Astrocyte of the spinal cord (primary cell): ENCODE data around the gene DNAAF5.

ENCODE experiments used
- DNase-seq: peaks from one replicate; pipeline ENCODE4 v3.0.0; 2011; ENCODE audit warnings: low read depth, low spot score
- H3K4me3 ChIP-seq: 2 replicates; pipeline ENCODE4 v1.5.1; 2011; ENCODE audit warnings: low read depth, mild to moderate bottlenecking, low read length, moderate library complexity
- in situ Hi-C: cut with HindIII; loops from 2 replicates; pipeline ENCODE4 v1.10.0; 2017; ENCODE audit warnings: low sequenced_read_pairs
- TF ChIP-seq, protein P1 (sequence below): IDR thresholded peaks from 2 replicates; pipeline ENCODE4 v1.5.1; 2012; ENCODE audit warnings: low read depth, mild to moderate bottlenecking, low read length, inconsistent platforms

Gene DNAAF5

DNA sequence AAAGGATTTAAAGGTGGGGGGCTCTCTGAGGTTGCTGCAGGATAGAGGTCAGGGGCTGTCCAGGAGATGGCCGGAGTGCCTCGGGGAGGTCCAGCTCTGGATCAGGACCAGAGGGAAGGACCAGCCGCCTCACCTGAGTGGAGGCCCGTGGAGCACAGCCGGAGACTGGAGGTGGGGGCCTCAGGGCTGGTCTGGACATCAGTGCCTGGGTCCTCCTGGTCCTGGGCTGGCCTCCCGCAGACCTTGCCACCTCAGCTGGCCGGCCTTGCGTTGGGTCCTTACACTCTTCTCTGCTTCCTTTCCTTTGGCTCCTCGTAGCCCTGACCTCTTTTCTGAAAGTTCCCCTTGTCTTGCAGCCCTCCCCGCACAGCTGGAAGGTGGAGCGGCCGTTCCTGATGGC is 107.8 kb downstream of the DNAAF5 start:
- DNase-seq, result no peak
- in situ Hi-C loops, result no loop called here
- no peak overlapping the region for H3K4me3 ChIP-seq
- TF ChIP-seq, protein P1, sequence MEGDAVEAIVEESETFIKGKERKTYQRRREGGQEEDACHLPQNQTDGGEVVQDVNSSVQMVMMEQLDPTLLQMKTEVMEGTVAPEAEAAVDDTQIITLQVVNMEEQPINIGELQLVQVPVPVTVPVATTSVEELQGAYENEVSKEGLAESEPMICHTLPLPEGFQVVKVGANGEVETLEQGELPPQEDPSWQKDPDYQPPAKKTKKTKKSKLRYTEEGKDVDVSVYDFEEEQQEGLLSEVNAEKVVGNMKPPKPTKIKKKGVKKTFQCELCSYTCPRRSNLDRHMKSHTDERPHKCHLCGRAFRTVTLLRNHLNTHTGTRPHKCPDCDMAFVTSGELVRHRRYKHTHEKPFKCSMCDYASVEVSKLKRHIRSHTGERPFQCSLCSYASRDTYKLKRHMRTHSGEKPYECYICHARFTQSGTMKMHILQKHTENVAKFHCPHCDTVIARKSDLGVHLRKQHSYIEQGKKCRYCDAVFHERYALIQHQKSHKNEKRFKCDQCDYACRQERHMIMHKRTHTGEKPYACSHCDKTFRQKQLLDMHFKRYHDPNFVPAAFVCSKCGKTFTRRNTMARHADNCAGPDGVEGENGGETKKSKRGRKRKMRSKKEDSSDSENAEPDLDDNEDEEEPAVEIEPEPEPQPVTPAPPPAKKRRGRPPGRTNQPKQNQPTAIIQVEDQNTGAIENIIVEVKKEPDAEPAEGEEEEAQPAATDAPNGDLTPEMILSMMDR, result no peak

DNA sequence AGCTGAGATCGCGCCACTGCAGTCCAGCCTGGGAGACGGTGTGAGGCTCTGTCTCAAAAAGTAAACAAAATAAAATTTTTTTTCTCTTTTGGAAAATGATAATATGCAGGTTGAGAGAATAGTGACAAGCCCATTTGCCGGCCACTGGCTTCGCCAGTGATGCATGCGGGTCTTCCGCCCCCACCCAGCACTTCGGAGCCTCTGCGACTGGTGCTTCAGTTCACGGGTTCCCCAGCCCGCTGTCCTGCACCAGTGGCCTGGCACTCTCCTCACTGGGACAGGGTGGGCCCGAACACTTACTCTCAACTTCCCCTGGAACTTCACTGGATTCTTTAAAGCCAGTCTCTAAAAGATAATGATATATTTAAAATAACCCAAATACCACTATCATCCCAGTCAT is 108.5 kb downstream of the DNAAF5 start:
- in situ Hi-C loops, result no loop called here
- no peak for DNase-seq
- TF ChIP-seq, protein P1, result no peak
- no peak overlapping the region for H3K4me3 ChIP-seq

DNA sequence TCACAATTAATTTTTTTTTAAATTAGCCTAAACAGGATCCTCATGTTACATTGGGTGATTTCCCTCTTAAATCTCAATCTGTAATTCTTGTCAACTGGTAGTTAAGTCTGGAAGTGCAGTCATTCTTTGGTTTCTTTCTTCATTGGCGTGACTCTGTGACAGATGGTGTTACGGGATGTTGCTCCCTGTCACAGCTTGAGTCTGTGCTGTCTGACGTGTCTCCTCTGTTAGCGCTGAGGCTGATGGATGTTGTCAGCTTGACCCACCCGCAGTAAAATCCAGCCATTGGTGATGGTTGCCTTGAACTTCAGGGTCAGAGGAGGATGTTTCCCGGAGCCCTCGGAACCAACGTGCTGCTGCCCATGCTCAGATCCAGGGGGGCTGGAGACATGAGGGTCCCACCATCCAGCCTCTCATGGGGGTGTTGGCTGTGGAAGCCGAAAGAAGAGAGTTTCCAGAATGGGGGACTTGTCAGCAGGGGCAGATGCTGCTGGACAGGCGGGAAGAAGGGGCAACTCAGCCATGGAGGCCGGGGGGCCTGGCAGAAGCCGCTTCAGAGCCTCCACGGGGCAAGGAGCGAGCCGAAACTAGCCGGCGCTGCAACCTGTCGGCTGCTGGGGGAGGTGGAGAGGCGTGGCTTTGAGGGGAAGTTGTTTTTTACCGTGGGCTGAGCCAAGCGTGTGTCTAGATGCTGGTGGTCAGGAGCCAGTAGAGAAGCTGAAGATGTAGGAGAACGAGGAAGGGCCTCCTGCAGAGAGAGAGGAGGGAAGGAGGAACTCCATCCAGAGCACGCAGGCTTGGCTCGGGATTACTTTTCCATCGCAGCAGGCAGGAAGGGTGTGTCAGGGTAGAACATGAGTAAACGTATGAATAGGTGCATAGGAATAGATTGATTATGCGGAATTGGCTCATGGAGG is 109.2 kb downstream of the DNAAF5 start:
- peak; percentile 24 for DNase-seq
- in situ Hi-C loops, result no loop called here
- TF ChIP-seq, protein P1, result no peak
- H3K4me3 ChIP-seq, result no peak overlapping the region
